Effector memory CD8-positive, alpha-beta T cell (primary cell): Measurements from ENCODE around the gene CTPS2.
A peak's percentile ranks its signal among the peaks of the same experiment; 100 is the strongest.
"Not testable (repeated sequence)": the region's sequence is repeated elsewhere in the genome, so short reads cannot be mapped to it uniquely, and the experiment has no call there.

Source experiments
- ATAC-seq: fragments of 150-1000 bp; cut with Tn5 transposase; replicated peaks from 2 replicates; pipeline ENCODE4 v1.10.0; 2021; ENCODE audit warnings: mild to moderate bottlenecking, moderate library complexity
- DNase-seq, 3 experiments: peaks; one replicate each; pipeline ENCODE4 v3.0.0; 2021
- H3K27ac Mint-ChIP-seq, 2 donors: one replicate each; pipeline ENCODE4 v1.8.0; 2022; ENCODE audit warnings: mild to moderate bottlenecking in 2 of 2, mixed read lengths in 2 of 2, moderate library complexity in 2 of 2
- H3K27me3 Mint-ChIP-seq, 2 donors: one replicate each; pipeline ENCODE4 v1.8.0; 2022; ENCODE audit warnings: mixed read lengths in 2 of 2
- H3K36me3 Mint-ChIP-seq: one replicate; pipeline ENCODE4 v1.8.0; 2022; ENCODE audit warnings: mild to moderate bottlenecking, moderate library complexity, mixed read lengths; ENCODE audit not compliant: insufficient read depth
- H3K4me1 Mint-ChIP-seq, 2 donors: one replicate each; pipeline ENCODE4 v1.8.0; 2022; ENCODE audit warnings: low read depth in 2 of 2, mixed read lengths in 2 of 2
- H3K4me3 Mint-ChIP-seq, 2 donors: one replicate each; pipeline ENCODE4 v1.8.0; 2022; ENCODE audit warnings: mild to moderate bottlenecking in 2 of 2, mixed read lengths in 2 of 2, moderate library complexity in 2 of 2
- H3K9me3 Mint-ChIP-seq, 2 donors: one replicate each; pipeline ENCODE4 v1.8.0; 2022; ENCODE audit warnings: mixed read lengths in 2 of 2

CTPS2 gene

GRCh38 chrX:16633754-16634153 lies 78.7 kb downstream of the CTPS2 start:
- H3K27me3 Mint-ChIP-seq, result no peaks in the 10 kb centered on the region
- ATAC-seq (no peak), DNase-seq (no peak)
- H3K4me1 Mint-ChIP-seq, result no peaks in the 10 kb centered on the region
- no peak overlapping the region for H3K4me3 Mint-ChIP-seq
- H3K9me3 Mint-ChIP-seq, result no peaks in the 10 kb centered on the region
- no peak overlapping the region for H3K27ac Mint-ChIP-seq
- H3K36me3 Mint-ChIP-seq, result no peaks in the 10 kb centered on the region

- Mint-ChIP-seq H3K4me3 (no peak overlapping the region), H3K27ac (no peak overlapping the region), H3K9me3 (no peaks in the 10 kb centered on the region), H3K36me3 (peaks cover 8% of the 10 kb centered on the region), H3K27me3 (no peaks in the 10 kb centered on the region), H3K4me1 (no peaks in the 10 kb centered on the region)
- ATAC-seq (no peak), DNase-seq (no peak)
Measured at GRCh38 chrX:16629909-16630308, 82.6 kb downstream of the CTPS2 start.

GRCh38 chrX:16628946-16629595 lies 83.4 kb downstream of the CTPS2 start:
- Mint-ChIP-seq H3K27me3 (no peaks in the 10 kb centered on the region), H3K4me1 (no peaks in the 10 kb centered on the region), H3K36me3 (peaks cover 8% of the 10 kb centered on the region), H3K27ac (no peak overlapping the region), H3K4me3 (no peak overlapping the region), H3K9me3 (no peaks in the 10 kb centered on the region)
- ATAC-seq, result no peak
- DNase-seq, result no peak

- not testable (repeated sequence) for DNase-seq, H3K27me3 Mint-ChIP-seq, H3K27ac Mint-ChIP-seq, H3K4me3 Mint-ChIP-seq, H3K36me3 Mint-ChIP-seq, H3K9me3 Mint-ChIP-seq, ATAC-seq, H3K4me1 Mint-ChIP-seq
Measured at GRCh38 chrX:16628511-16628910, 84.0 kb downstream of the CTPS2 start.

- no peaks in the 10 kb centered on the region for H3K4me1 Mint-ChIP-seq
- peaks cover 3% of the 10 kb centered on the region for H3K36me3 Mint-ChIP-seq
- H3K9me3 Mint-ChIP-seq, result no peaks in the 10 kb centered on the region
- no peaks in the 10 kb centered on the region for H3K27me3 Mint-ChIP-seq
- H3K27ac Mint-ChIP-seq, result no peak overlapping the region
- H3K4me3 Mint-ChIP-seq, result no peak overlapping the region
- DNase-seq (no peak), ATAC-seq (no peak)
Measured at GRCh38 chrX:16619024-16619423, 93.4 kb downstream of the CTPS2 start.

- Mint-ChIP-seq H3K9me3 (no peaks in the 10 kb centered on the region), H3K36me3 (peaks cover 4% of the 10 kb centered on the region), H3K4me3 (no peak overlapping the region), H3K27ac (no peak overlapping the region), H3K27me3 (no peaks in the 10 kb centered on the region), H3K4me1 (no peaks in the 10 kb centered on the region)
- DNase-seq (no peak), ATAC-seq (no peak)
Measured at GRCh38 chrX:16618422-16618821, 94.0 kb downstream of the CTPS2 start.

GRCh38 chrX:16617382-16617781 lies 95.1 kb downstream of the CTPS2 start:
- DNase-seq, result no peak
- H3K4me3 Mint-ChIP-seq, result no peak overlapping the region
- H3K9me3 Mint-ChIP-seq, result no peaks in the 10 kb centered on the region
- no peak for ATAC-seq
- peaks cover 4% of the 10 kb centered on the region for H3K36me3 Mint-ChIP-seq
- H3K27ac Mint-ChIP-seq, result no peak overlapping the region
- H3K27me3 Mint-ChIP-seq, result no peaks in the 10 kb centered on the region
- H3K4me1 Mint-ChIP-seq, result no peaks in the 10 kb centered on the region

GRCh38 chrX:16612257-16612897 lies 100.1 kb downstream of the CTPS2 start:
- Mint-ChIP-seq H3K36me3 (peaks cover 4% of the 10 kb centered on the region), H3K4me3 (no peak overlapping the region), H3K27ac (no peak overlapping the region), H3K4me1 (no peaks in the 10 kb centered on the region), H3K9me3 (no peaks in the 10 kb centered on the region), H3K27me3 (no peaks in the 10 kb centered on the region)
- DNase-seq, result no peak
- no peak for ATAC-seq

GRCh38 chrX:16610654-16611053 lies 101.8 kb downstream of the CTPS2 start:
- H3K36me3 Mint-ChIP-seq, H3K27me3 Mint-ChIP-seq, H3K27ac Mint-ChIP-seq, H3K9me3 Mint-ChIP-seq, DNase-seq, ATAC-seq, H3K4me3 Mint-ChIP-seq, H3K4me1 Mint-ChIP-seq: not testable (repeated sequence)

- no peak for ATAC-seq
- no peak overlapping the region for H3K27ac Mint-ChIP-seq
- no peaks in the 10 kb centered on the region for H3K4me1 Mint-ChIP-seq
- no peak for DNase-seq
- no peaks in the 10 kb centered on the region for H3K9me3 Mint-ChIP-seq
- H3K36me3 Mint-ChIP-seq, result peaks cover 4% of the 10 kb centered on the region
- no peak overlapping the region for H3K4me3 Mint-ChIP-seq
- H3K27me3 Mint-ChIP-seq, result no peaks in the 10 kb centered on the region
Measured at GRCh38 chrX:16610121-16610621, 102.3 kb downstream of the CTPS2 start.

- Mint-ChIP-seq H3K4me3 (no peak overlapping the region), H3K9me3 (no peaks in the 10 kb centered on the region), H3K4me1 (no peaks in the 10 kb centered on the region), H3K27me3 (no peaks in the 10 kb centered on the region), H3K27ac (no peak overlapping the region), H3K36me3 (peaks cover 4% of the 10 kb centered on the region)
- DNase-seq, result no peak
- no peak for ATAC-seq
Measured at GRCh38 chrX:16606142-16606720, 106.2 kb downstream of the CTPS2 start.

GRCh38 chrX:16604337-16604736 lies 108.1 kb downstream of the CTPS2 start:
- H3K36me3 Mint-ChIP-seq, result peaks cover 4% of the 10 kb centered on the region
- no peak overlapping the region for H3K4me3 Mint-ChIP-seq
- H3K27me3 Mint-ChIP-seq, result no peaks in the 10 kb centered on the region
- ATAC-seq (no peak), DNase-seq (no peak)
- H3K4me1 Mint-ChIP-seq, result no peaks in the 10 kb centered on the region
- H3K27ac Mint-ChIP-seq, result peak overlapping the region; percentile 22 to 62
- no peaks in the 10 kb centered on the region for H3K9me3 Mint-ChIP-seq

- peak overlapping the region in 1 of 2 donors; percentile 62 for H3K27ac Mint-ChIP-seq
- ATAC-seq (no peak), DNase-seq (no peak)
- H3K9me3 Mint-ChIP-seq, result no peaks in the 10 kb centered on the region
- H3K4me1 Mint-ChIP-seq, result no peaks in the 10 kb centered on the region
- peaks cover 4% of the 10 kb centered on the region for H3K36me3 Mint-ChIP-seq
- no peaks in the 10 kb centered on the region for H3K27me3 Mint-ChIP-seq
- H3K4me3 Mint-ChIP-seq, result peak overlapping the region in 1 of 2 donors; percentile 12
Measured at GRCh38 chrX:16603822-16604221, 108.6 kb downstream of the CTPS2 start.

- H3K27me3 Mint-ChIP-seq, H3K9me3 Mint-ChIP-seq, H3K4me1 Mint-ChIP-seq, ATAC-seq, DNase-seq, H3K4me3 Mint-ChIP-seq, H3K36me3 Mint-ChIP-seq: not testable (repeated sequence)
- H3K27ac Mint-ChIP-seq, result peak overlapping the region in 1 of 2 donors; percentile 62
Measured at GRCh38 chrX:16603235-16603634, 109.2 kb downstream of the CTPS2 start.
